ENCODE results near the gene TRIM14. TPM values are rescaled to one million over a fixed set of nuclear protein-coding genes. Genes with fewer than 3 reads are reported as not detected.

Gene TRIM14
- total RNA-seq, 6 experiments from 2014 or later = 34.6 to 38.2 (median 36.0) TPM

- Mint-ChIP-seq H3K27ac (peak overlapping the region; percentile 98), H3K27me3 (ENCODE audit: insufficient read depth) (peaks cover 4% of the 10 kb centered on the region), H3K4me3 (peak overlapping the region; percentile 83), H3K4me1 (ENCODE audit: low read depth) (peaks cover 73% of the 10 kb centered on the region), H3K9me3 (no peaks in the 10 kb centered on the region), H3K36me3 (ENCODE audit: low read depth) (no peaks in the 10 kb centered on the region)
- TF ChIP-seq CTCF (IDR thresholded peaks at IDR 0.05) = peak; percentile 92
- DNase-seq = peak; percentile 53
Observed at GRCh38 chr9:98034593-98035546, 84.2 kb downstream of the TRIM14 start.

- peaks cover 53% of the 10 kb centered on the region for H3K4me1 Mint-ChIP-seq (ENCODE audit: low read depth)
- no peak for TF ChIP-seq CTCF (IDR thresholded peaks at IDR 0.05)
- H3K27ac Mint-ChIP-seq = peak overlapping the region; percentile 65
- peak overlapping the region; percentile 33; the same call in 1 of the 2 replicates for H3K4me3 Mint-ChIP-seq
- no peaks in the 10 kb centered on the region for H3K9me3 Mint-ChIP-seq
- DNase-seq = peak; percentile 62
- no peaks in the 10 kb centered on the region for H3K36me3 Mint-ChIP-seq (ENCODE audit: low read depth)
- peaks cover 4% of the 10 kb centered on the region for H3K27me3 Mint-ChIP-seq (ENCODE audit: insufficient read depth)
Observed at GRCh38 chr9:98031935-98032334, 87.1 kb downstream of the TRIM14 start.

DNA sequence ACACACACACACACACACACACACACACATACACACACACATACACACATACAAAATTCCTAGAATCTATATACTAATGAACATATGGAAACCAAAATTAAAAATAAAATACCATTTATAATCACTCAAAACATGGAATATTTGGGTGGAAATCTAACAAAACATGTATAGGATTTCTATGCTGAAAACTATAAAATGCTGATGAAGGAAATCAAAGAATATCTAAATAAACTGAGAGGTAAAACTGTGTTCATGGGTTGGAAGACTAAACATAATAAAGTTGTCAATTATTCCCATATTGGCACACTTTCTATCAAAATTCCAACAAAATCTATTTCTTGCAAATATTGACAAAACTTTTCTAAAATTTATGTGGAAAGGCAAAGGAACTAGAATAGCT, 87.9 kb downstream of the TRIM14 start:
- H3K4me3 Mint-ChIP-seq = no peak overlapping the region
- no peaks in the 10 kb centered on the region for H3K9me3 Mint-ChIP-seq
- H3K4me1 Mint-ChIP-seq (ENCODE audit: low read depth) = peaks cover 45% of the 10 kb centered on the region

GRCh38 chr9:98024702-98025101, 94.3 kb downstream of the TRIM14 start:
- no peak for DNase-seq
- Mint-ChIP-seq H3K27me3 (ENCODE audit: insufficient read depth) (no peaks in the 10 kb centered on the region), H3K27ac (no peak overlapping the region), H3K9me3 (no peaks in the 10 kb centered on the region), H3K4me1 (ENCODE audit: low read depth) (peaks cover 20% of the 10 kb centered on the region), H3K36me3 (ENCODE audit: low read depth) (peaks cover 15% of the 10 kb centered on the region; the same call in 1 of the 2 replicates), H3K4me3 (no peak overlapping the region)
- TF ChIP-seq CTCF (IDR thresholded peaks at IDR 0.05) = no peak

More for the DNA sequence above, 87.9 kb downstream of the TRIM14 start:
- Mint-ChIP-seq H3K27ac (no peak overlapping the region), H3K36me3 (ENCODE audit: low read depth) (peaks cover 4% of the 10 kb centered on the region; the same call in 1 of the 2 replicates), H3K27me3 (ENCODE audit: insufficient read depth) (peaks cover 4% of the 10 kb centered on the region)
- no peak for DNase-seq
- TF ChIP-seq CTCF (IDR thresholded peaks at IDR 0.05) = no peak

GRCh38 chr9:98022447-98022846, 96.6 kb downstream of the TRIM14 start:
- peak; percentile 38 for DNase-seq
- Mint-ChIP-seq H3K4me3 (peak overlapping the region; percentile 21; the same call in 1 of the 2 replicates), H3K9me3 (no peaks in the 10 kb centered on the region), H3K27ac (peak overlapping the region; percentile 81), H3K36me3 (ENCODE audit: low read depth) (peaks cover 16% of the 10 kb centered on the region), H3K4me1 (ENCODE audit: low read depth) (peaks cover 20% of the 10 kb centered on the region), H3K27me3 (ENCODE audit: insufficient read depth) (no peaks in the 10 kb centered on the region)
- no peak for TF ChIP-seq CTCF (IDR thresholded peaks at IDR 0.05)

All from HFFc6 (cell line).